Ovary (tissue), 3 donors: ENCODE measurements around the gene DHFR.
"Not testable (repeated sequence)": the region's sequence is repeated elsewhere in the genome, so short reads cannot be mapped to it uniquely, and the experiment has no call there.

Source experiments
- CTCF ChIP-seq, 3 donors: fragments of 450-650 bp in 2 of 3; fragments of 200-600 bp in 1 of 3; IDR thresholded peaks; one replicate each; pipeline versions ENCODE4 v1.5.1 to v1.8.0; 2016 to 2022; ENCODE audit warnings: antibody characterized with exemption in 3 of 3, mild to moderate bottlenecking in 1 of 3
- POLR2A ChIP-seq: fragments of 450-650 bp; IDR thresholded peaks from one replicate; pipeline ENCODE4 v1.6.1; 2017; ENCODE audit warnings: antibody characterized with exemption, mild to moderate bottlenecking, moderate library complexity
- donor health status: DM: no; HTN: no; CAD: no.

- TF ChIP-seq CTCF (IDR thresholded peaks at IDR 0.05); POLR2A: not testable (repeated sequence)
Observed at GRCh38 chr5:80660661-80661060, 5.9 kb upstream of the DHFR start.
